IPS-18c (cell line): ENCODE results near the gene CEP152.
"Not testable (repeated sequence)": the region's sequence is repeated elsewhere in the genome, so short reads cannot be mapped to it uniquely, and the experiment has no call there.

Source experiments
- H3K4me3 ChIP-seq: 2 replicates; pipeline ENCODE4 v1.7.0; 2013; ENCODE audit warnings: low read depth, mild to moderate bottlenecking, low read length, moderate library complexity; ENCODE audit not compliant: insufficient read depth
- H3K9me3 ChIP-seq: one replicate; pipeline ENCODE4 v1.6.1; 2013; ENCODE audit warnings: mild to moderate bottlenecking, low read length, moderate library complexity; ENCODE audit not compliant: control insufficient read depth, insufficient read depth

Gene CEP152, protein sequence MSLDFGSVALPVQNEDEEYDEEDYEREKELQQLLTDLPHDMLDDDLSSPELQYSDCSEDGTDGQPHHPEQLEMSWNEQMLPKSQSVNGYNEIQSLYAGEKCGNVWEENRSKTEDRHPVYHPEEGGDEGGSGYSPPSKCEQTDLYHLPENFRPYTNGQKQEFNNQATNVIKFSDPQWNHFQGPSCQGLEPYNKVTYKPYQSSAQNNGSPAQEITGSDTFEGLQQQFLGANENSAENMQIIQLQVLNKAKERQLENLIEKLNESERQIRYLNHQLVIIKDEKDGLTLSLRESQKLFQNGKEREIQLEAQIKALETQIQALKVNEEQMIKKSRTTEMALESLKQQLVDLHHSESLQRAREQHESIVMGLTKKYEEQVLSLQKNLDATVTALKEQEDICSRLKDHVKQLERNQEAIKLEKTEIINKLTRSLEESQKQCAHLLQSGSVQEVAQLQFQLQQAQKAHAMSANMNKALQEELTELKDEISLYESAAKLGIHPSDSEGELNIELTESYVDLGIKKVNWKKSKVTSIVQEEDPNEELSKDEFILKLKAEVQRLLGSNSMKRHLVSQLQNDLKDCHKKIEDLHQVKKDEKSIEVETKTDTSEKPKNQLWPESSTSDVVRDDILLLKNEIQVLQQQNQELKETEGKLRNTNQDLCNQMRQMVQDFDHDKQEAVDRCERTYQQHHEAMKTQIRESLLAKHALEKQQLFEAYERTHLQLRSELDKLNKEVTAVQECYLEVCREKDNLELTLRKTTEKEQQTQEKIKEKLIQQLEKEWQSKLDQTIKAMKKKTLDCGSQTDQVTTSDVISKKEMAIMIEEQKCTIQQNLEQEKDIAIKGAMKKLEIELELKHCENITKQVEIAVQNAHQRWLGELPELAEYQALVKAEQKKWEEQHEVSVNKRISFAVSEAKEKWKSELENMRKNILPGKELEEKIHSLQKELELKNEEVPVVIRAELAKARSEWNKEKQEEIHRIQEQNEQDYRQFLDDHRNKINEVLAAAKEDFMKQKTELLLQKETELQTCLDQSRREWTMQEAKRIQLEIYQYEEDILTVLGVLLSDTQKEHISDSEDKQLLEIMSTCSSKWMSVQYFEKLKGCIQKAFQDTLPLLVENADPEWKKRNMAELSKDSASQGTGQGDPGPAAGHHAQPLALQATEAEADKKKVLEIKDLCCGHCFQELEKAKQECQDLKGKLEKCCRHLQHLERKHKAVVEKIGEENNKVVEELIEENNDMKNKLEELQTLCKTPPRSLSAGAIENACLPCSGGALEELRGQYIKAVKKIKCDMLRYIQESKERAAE (N-terminal part only)

DNA sequence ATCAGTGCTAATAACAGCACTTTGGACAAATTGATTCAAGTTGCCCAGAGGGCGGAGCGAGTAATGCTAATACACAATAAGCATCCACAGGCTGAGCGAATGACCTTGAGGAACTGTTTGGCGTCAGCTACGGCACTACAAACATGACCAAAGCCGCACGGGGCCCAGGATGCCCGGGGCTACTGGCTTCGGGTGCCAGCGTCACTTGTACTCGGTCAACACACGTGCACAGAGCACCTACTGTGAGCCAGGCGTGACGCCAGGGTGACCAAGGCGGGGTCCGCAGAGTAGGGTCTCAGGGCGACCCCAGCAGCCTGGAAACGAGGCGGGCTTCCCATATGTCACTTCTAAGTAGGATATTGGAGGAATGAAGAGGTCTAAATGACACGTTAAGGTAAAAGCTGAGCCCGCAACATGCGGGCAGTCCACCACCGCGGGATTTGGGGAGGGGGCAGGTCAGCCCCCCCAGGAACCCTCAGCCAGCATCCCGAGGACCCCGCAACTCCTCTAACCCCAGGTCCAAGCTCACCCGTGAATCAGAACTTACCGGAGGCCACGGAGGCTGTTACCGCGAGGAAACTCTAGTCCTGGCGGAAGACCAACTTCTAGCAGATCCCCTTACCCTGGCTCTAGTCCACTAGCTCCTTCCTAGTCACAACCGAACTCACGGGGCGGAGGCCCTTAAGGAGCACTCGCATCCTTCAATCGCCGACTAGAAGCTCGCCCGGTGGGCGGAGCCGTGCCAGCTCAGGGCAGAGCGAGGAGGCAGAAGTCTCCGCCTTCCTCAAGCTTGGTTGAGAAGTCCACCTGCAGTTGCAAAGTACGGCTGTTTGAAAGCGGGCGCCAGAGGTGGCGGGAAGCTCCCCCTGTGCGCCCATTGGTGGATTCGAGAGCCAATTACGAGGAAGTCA, at the start of gene CEP152:
Gene CEP152 (minus strand): TSS at position 656 of the 911 bp plus-strand sequence. CDS start 5,420 bp downstream, outside the sequence.
- no peaks in the 10 kb centered on the region for H3K9me3 ChIP-seq
- peak within 1 kb of the TSS; percentile 85 for H3K4me3 ChIP-seq

DNA sequence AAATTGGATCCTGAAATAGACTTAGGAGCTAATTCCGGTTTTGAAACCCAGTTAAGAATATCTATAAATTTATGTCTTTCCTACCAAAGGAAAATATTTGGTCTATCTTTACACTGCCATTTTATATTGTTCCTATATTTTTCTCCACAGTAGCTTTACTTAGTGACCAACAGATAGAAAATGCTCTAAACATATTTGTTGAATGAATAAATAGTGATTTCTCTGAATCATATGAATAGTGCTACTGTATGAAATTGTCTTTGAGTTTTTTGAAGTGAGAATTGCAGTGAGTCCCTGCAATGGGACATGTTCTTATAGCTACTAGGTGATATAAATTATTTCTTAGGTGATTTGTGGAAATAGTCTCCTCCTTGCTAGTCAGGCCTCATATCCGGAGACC, 48.6 kb upstream of the CEP152 start:
- H3K9me3 ChIP-seq, result no peaks in the 10 kb centered on the region
- H3K4me3 ChIP-seq, result no peak overlapping the region

DNA sequence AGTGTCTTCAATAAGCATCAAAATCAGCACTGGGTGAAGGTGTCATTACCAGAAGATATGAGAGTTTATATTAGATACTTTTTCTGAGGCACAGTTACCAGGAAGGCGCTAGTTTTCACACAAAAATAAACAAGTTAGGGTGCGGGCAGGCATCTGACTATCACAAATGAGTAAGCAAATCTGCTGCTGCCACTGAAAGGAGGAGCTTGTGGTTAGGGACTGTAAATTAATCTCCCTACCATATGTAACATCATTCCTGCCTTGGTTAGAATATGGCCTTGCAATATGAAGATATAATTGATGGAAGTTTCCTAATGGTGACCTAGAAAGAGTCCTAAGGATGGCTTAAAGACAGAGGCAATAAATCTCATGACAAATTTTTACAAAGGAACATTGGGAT, 47.5 kb upstream of the CEP152 start:
- Histone ChIP-seq H3K9me3 (no peaks in the 10 kb centered on the region), H3K4me3 (no peak overlapping the region)

DNA sequence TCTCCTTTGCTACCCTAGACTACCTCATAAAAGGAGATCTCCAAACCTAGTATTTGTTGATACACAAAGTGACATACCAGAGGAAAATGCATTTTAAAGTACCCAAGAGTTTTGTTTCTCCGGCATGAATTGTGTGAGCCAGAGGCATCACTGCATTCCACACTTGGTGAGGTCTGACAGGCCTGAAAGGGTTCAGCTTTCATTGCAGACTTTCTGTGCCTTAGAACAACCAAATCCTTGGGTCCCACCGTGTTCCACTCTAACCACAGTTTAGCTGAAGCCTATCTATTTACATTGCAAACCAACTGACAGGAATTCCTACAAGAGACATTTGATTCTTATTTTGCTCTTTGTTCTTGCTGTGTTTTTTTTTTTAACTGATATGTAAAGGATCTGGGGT, 46.1 kb upstream of the CEP152 start:
- Histone ChIP-seq H3K9me3 (no peaks in the 10 kb centered on the region), H3K4me3 (no peak overlapping the region)

DNA sequence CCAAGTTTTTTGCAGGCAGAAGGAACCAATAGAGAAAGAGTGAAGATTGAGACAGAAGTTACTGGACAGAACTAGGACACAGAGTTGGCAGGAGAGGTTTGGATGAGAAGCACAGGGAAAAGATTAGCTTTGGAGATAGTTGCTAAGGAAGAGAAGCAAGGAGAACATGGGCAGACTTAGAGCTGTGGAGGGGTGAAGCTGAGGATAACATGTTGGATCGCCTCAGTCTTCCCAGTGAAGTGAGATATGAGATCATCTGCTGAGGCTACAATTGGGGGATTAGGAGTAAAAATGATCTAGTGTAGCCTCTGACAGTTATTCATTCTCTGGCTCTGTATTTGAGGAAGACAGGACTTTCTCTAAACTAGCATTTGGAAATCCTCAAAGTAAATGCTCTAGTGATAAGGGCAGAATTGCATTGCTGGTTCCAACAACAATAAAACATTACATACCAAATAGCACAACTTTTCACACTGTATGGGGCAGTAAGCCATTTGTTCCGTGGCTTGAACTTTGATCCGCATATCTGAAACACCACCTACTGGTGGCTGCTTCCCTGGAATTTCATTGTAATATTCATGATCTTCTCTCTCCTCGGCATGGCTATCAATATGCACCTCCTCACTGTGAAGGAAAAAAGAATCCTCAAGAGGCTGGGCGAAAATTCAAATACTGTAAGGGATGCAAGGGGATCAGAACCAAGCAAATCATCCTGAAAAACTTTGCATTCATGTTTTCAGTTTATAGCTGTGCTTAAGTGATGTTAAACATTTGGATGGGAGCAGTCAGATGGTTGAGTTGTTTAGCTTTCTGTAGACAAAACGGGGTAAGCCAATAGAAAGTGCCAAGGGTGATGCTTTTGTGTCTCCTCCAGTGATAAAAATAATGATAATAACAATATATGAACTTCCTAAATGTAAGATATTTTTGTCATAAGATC, 44.9 kb upstream of the CEP152 start:
- no peak overlapping the region for H3K4me3 ChIP-seq
- no peaks in the 10 kb centered on the region for H3K9me3 ChIP-seq

DNA sequence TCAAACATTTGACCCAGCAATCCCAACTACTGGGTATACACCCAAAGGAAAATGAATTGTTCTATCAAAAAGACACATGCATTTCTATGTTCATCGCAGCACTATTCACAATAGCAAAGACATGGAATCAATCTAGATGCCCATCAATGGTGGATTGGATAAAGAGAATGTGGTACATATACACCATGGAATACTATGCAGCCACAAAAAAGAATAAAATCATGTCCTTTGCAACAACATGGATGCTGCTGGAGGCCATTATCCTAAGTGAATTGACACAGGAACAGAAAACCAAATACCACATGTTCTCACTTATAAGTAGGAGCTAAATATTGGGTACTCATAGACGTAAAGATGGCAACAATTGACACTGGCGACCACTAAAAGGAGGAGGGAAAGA, 43.6 kb upstream of the CEP152 start:
- H3K4me3 ChIP-seq, H3K9me3 ChIP-seq: not testable (repeated sequence)

DNA sequence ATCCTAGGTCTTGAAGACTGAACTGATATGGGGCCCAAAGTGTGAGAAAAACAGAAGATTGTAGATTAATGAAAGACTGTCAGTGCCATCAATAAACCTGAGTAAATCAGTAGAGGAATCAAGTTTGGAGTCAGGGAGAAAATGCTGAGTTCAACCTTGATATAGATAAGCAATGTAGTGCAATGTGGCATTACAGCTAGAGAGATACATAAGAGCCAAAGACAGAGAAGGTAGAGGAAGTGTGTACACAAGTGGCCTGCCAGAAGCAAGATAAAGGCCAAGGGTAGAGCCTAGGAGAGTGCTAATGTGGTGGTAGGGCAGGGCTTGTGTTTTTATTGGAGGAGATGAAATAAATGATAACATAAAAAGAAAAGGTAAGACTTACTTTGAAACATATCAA, 41.1 kb upstream of the CEP152 start:
- Histone ChIP-seq H3K9me3 (no peaks in the 10 kb centered on the region), H3K4me3 (no peak overlapping the region)

DNA sequence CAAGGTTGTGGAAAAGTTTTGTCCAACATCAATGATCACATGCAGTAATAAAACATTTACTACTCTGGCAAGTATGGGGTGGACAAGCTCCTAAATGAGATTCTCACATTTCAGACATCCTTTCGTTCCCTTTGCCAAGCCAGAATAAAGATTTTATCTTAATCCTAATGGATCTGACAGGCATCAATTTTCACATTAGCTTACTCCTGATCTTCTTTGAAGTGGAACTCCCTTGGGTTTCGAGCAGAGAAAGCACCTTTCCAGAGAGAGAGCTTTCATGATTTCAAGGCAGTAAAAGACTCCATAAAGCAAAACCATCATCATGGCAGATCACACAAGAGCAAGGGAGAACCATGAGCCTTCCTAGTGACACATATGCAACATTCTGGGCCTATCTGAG, 39.8 kb upstream of the CEP152 start:
- Histone ChIP-seq H3K4me3 (no peak overlapping the region), H3K9me3 (no peaks in the 10 kb centered on the region)

DNA sequence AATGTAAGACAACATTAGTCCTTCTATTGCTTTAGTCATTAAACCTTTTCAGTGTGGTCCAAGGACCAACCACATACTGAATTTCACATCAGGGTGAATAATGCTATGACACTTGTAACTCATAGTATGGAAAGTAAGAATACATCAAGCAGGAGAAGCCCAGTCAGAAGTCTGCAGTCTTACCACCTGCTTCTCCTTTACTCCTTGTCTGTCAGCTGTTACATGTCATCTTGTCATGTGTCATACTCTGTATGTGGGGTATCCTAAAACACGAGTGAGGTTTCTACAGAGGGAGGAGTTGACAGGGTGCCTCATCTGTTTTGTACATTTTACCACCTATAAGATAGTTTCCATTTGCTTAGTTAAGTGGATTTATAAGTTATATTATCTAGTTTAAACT, 34.3 kb upstream of the CEP152 start:
- H3K9me3 ChIP-seq, result peaks cover 2% of the 10 kb centered on the region
- no peak overlapping the region for H3K4me3 ChIP-seq

DNA sequence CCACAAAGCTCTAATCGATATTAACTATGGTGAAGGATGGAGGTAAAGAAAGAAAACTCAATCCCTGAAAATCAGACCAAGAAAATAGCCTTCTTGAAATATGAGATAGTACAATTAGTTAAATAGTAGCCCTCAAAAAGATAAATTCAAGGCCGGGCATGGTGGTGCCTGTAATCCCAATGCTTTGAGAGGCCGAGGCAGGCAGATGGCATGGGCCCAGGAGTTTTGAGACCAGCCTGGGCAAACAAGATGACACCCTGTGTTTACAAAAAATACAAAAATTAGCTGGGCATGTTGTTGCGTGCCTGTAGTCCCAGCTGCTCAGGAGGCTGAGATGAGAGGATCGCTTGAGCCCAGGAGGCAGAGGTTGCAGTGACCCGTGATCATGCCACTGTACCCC, 31.6 kb upstream of the CEP152 start:
- peaks cover 2% of the 10 kb centered on the region for H3K9me3 ChIP-seq
- H3K4me3 ChIP-seq, result no peak overlapping the region

DNA sequence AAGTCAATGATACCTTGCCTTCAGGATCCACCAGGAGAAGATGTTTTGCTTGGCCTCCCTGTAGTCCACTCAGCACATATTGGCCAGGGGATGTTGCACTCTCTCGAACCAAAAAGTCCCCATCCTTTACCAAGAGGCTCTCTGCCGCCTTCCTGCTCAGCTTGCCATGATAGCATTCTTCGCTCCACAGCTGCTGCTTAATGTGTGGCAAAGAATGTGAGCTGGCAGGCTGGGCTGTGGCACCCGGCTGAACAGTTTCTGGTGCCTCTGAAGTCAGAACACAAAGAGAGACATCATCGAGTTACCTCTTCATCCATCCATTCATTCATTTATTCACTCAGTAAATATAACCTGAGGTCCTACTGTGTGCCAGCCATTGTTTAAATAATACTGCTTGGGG, 23.9 kb upstream of the CEP152 start:
- no peaks in the 10 kb centered on the region for H3K9me3 ChIP-seq

DNA sequence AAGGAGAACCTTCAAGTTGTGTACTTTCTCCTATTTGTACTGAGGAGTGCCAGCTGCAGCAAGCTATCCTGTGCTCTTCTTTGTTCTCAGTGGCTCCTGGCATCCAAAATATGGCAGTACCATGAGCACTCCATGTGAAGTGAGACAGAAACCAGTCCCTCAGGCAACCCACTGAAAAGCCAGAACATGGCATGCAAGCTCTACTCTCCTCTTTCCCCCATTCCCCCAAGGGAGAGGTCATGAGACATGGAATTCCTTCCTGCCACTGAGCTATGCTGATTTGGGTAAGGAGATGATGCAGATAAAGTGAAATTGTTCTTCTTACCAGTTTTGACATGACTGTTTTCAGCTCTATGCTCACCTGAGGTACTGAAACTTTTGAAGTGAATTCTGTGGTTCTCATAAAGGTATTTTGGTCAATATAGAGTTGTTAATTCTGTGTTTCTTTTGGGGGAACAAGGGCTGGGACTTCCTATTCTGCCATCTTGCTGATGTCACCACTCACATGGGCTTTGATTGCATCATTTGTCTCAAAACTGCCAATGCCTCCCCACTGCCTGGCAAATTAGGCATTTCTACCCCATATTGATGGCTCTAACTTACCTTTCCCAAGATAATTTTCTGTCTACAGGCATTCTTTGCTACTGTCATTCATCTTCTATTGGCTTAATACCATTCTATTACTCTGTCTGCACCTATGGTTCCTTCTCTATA, 22.8 kb upstream of the CEP152 start:
- H3K4me3 ChIP-seq, result no peak overlapping the region
- H3K9me3 ChIP-seq, result no peaks in the 10 kb centered on the region

More for the DNA sequence above, 23.9 kb upstream of the CEP152 start:
- H3K4me3 ChIP-seq, result no peak overlapping the region

DNA sequence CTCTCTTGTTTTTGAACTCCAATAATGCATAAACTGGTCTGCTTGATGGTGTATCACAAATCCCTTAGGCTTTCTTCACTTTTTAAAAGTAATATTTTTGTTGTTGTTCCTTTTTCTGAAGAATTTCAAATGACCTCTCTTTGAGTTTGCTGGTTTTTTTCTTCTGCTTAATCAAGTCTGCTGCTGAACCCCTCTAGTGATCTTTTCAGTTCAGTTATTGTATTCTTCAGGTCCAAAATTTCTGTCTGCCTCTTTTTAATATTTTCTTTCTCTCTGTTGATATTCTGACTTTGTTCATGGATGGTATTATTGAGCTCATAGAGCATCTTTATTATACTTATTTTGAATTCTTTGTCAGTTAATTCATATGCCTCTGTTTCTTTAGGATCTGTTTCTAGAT, 21.8 kb upstream of the CEP152 start:
- no peak overlapping the region for H3K4me3 ChIP-seq
- no peaks in the 10 kb centered on the region for H3K9me3 ChIP-seq

DNA sequence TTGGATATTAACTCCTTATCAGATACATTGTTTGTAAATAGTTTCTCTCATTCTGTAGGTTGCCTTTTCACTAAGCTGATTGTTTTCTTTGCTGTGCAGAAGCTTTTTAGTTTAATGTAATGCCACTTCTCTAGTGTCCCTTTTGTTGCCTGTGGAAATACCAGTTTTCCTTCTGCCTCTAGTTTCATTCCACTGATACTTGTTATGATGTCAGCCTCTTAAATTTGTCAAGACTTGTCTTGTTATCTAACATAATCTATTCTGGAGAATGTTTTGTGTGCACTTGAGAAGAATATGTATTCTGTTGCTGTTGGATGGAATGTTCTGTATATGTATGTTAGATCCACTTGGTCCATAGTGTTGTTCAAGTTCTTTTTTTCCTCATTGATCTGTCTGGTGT, 18.0 kb upstream of the CEP152 start:
- Histone ChIP-seq H3K9me3 (no peaks in the 10 kb centered on the region), H3K4me3 (no peak overlapping the region)

DNA sequence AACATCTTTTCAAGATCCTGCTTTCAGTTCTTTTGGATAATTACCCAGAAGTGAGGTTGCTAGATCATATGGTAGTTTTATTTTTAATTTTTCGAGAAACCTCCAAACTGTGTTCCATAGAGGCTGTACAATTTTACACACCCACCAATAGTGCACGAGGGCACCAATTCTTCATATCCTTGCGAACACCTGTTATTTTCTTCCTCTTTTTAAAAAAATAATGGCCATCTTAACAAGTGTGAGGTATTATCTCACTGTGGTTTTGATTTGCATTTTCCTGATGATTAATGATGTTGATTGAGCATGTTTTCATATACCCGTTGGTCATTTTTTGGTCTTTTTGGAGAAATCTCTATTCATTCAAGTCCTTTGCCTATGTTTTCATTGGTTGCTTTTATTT, 17.6 kb upstream of the CEP152 start:
- H3K4me3 ChIP-seq, result no peak overlapping the region
- no peaks in the 10 kb centered on the region for H3K9me3 ChIP-seq
